Stimulated activated CD8-positive, alpha-beta memory T cell treated with anti-CD3 and anti-CD28 coated beads, Interleukin-15, amount 100 ng/mL, for 4 hours (primary cell): Measurements from ENCODE around the gene PRMT3.
"Not testable (repeated sequence)": the region's sequence is repeated elsewhere in the genome, so short reads cannot be mapped to it uniquely, and the experiment has no call there.

Experiments used
- DNase-seq, 2 donors: peaks; one replicate each; pipeline ENCODE4 v3.0.0-alpha.2; 2020; ENCODE audit warnings: low read depth in 2 of 2

The PRMT3 gene

DNA sequence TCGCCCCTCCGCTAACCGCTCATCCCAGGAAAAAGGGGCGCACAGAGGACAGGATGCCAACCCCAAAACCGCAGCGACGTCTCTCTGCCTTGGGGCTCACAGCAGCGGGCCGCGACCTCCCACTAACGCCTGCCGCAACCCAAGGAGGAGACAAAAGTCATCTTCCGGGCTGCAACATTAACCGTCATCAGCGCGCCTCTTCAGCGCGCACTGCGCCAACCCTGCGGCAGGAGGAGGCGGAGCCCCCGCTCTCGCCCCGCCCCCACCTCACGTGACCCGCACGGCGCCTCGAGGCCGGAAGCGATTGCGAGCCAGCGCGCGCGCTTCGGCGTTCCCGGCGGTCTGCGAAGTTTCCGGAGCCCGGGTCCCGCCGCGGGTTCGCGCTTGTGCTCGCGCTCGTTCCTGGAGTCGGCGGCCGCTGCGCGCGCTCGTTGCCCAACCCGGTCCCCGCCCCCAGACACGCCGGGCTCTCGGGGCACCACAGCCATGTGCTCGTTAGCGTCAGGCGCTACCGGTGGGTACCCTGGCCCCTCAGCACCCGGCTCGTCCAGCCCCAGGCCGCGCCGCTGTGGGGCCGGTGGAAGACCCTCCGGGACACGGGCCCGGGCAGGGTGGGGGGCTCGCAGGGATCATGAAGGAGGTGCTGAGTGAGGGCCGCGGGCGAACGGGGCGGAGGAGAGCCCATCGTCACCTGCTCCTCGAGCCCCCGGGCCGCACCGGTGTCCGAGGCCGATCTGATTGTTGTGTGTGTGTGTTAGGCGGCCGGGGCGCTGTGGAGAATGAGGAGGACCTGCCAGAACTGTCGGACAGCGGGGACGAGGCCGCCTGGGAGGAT, at the start of gene PRMT3:
Gene PRMT3 (plus strand): TSS at position 456 of the 835 bp plus-strand sequence. CDS start 31 bp downstream, at position 487.
- DNase-seq: peak; percentile 93 to 96

DNA sequence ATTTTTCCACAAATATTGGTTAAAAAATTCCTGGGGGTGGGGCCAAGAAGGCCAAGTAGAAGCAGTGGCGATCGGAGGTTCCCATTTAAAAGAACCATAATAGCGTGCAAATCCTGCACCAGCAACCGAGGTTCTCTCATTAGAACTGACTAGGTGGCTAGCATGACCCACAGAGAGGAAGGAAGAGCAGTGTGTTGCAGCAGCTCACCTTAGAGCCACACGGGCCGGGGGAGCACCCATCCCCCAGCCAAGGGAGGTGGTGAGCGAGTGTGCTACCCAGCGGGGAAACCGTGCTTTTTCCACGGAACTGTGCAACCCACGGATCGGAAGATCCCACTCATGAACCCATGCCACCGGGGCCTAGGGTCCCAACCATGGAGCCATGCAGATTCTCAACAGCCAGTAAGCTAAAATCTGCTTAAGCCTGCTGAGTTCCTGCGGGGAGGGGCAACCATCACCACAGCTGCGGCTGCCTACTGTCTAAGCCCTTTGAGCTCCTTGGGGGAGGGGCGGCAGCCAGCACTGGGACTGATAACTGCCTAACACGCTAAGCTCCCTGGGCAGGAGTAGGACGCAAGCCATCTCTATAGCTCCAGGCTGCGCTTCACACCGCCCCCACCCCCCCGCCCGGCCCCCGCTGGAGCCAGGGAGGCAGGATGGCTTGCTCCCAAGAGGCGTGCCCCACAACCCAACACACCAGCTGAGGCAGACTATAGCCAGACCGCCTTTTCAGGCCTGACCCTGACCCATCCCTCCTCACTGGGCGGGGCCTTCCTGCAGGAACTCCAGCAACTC, 45.0 kb upstream of the PRMT3 start:
- DNase-seq: no peak

DNA sequence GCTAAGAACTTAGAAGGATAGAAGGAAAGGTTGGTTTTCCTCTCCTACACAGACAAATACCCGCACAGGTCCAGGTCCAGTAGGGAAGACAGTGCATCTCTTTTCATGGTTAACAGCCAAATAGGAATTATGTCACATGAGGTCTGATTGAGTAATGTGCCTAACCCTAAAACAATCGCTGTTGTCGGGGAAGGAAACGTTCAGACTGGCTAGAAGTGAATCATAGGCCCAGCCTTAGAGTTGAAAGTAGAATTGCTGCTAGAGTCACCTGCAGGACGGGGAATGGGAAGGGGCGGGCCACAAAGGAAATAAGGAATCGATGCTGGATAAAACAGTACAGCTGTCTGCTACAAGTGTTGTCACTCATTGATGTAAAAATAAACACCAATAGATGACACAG, 36.4 kb upstream of the PRMT3 start:
- DNase-seq: no peak

GRCh38 chr11:20351751-20352262, 35.7 kb upstream of the PRMT3 start:
- no peak for DNase-seq

DNA sequence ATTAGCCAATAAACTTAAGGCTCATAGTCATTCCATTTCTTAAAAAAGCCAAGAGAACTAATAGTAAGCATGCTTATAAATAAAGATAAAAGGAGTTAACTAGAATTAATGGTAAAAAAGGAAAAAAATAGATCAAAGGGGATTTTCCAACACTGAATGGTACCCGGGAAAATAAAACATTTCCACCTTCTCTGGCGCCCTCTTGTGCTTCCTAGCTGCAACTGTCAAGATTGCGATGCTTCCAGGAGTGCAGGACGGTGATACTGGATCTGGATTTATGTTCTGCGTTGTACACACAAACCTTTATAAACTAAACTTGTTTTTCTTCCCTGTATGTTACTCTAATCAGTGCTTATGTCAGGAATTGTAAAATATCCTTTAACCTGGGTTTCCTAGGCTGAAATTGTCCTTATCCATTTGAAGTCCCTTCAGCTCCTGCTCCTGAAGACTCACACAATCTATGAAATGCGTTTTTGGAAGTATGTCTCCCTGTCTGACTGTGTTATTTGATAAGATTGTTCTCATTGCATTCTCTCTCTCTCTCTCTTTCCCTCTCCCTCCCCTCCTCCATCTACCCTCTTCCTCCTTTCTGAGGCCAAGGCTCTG, 33.6 kb upstream of the PRMT3 start:
- no peak for DNase-seq

DNA sequence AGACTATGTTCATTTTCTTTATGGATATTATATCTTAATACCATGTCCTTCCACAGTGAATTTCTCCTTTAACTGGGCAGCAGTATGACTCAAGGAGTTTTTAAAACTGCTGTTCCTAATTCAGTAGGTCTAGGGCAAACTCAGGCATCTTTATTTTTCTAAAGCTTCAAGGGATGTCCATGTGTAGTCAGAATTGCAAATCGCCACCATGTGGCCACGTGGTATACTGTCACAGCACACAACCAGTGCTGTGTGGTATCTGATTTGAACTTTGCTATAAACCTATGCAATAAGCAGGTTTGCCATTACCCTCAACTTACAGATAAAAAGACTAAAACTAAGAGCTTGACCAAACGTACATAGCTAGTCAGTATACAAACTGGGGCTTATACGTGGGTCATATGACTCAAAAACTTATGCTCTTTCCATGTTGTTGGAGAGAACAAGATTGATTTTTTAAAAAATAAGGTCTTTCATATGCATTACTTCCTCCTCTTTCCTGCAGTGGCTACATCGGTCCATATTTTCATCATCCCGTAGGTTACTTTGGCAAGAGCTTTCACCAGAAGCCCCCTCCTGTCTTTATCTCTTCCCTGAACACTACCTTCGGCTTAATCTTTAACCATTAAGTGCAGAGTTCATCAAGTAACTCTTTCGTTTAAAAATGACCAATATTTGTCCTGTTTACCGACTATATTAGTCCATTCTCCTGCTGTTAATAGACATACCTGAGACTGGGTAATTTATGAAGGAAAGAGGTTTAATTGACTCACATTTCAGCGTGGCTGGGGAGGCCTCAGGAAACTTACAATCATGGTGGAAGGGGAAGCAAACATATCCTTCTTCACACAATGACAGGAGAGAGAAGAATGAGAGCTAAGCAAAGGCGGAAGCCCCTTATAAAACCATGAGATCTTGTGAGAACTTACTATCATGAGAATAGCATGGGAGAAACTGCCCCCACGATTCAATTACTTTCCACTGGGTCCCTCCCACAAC, 32.0 kb upstream of the PRMT3 start:
- peak in 1 of 2 donors; percentile 14 for DNase-seq

DNA sequence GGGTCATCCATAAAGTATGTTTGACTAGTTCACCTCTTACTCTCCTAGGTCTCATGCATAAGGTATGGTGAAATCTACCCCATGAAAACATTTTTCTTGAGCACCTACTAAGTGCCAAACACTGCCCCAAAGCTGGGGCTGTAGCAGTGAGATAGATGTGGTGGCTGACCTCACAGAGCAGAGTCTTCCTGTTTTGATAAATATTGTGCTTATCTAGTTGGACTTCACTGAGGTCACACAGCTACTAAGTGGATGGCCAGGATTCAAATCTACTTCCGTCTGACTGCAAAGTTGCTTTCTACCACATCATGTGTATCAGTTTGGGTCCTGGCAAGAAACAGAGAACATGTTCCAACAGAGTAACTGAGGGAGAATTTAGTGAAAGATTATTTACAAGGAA, 30.4 kb upstream of the PRMT3 start:
- no peak for DNase-seq

DNA sequence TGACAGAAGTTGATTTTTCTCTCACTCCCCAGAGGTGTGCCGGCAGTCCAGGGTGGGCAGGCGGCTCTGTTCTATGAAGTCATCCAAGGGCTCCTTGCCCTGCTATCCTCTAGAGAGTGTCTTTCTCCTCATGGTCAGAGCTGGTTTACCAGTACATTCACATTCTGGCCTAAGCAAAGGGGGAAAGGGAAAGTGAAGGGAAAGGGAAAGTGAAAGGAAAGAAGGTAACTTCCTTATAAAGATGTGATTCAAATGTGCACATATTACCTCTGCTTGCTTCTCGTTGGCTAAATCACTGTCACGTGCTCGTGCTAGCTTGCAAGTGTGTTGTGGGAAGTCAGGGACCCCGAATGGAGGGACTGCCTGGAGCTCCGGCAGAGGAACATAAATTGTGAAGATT, 26.9 kb upstream of the PRMT3 start:
- peak in 1 of 2 donors; percentile 5 for DNase-seq

- DNase-seq: no peak
These were observed 25.0 kb upstream of the PRMT3 start for GRCh38 chr11:20362481-20362880.

DNA sequence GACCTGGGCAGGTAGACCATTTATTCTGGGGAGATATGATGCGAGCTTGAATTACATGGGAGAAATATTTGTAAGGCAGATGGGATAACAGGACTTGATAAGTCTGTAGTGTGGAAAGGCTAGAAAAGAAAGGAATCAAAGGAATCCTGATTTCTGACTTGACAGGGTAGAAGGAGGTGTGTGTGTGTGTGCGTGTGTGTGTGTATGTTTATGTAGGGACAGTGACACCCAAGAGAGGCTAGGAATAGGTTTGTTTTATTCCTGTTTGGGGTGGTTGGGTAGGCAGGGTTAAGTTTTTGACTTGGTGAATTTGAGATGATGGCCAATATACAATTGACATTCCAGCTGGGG, 24.4 kb upstream of the PRMT3 start:
- DNase-seq: no peak

GRCh38 chr11:20363500-20364340, 23.8 kb upstream of the PRMT3 start, which contains the start of gene HTATIP2:
Gene HTATIP2, plus strand, starts transcription at chr11:20363714. Its CDS starts 524 bp downstream, at chr11:20364238.
- DNase-seq: peak; percentile 54 to 61

DNA sequence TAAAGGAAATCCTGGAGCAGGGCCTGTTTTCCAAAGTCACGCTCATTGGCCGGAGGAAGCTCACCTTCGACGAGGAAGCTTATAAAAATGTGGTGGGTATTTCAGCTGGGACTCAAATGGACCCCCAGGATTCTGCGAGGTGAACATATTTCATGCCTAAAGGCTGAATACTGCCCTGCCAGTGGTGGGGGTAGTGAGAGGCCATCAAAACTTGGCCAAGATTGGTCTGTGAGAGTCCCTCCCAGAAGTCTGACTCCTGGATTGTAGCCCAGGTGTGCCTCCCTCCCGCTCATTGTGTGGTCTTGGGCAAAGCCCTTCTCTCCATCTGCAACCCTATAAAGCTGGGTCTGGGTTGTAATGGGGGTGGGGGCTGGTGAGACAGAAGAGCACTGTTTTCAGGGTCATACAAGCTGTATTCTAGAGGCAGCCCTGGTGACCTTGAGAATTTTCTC, 23.1 kb upstream of the PRMT3 start:
- DNase-seq: no peak

DNA sequence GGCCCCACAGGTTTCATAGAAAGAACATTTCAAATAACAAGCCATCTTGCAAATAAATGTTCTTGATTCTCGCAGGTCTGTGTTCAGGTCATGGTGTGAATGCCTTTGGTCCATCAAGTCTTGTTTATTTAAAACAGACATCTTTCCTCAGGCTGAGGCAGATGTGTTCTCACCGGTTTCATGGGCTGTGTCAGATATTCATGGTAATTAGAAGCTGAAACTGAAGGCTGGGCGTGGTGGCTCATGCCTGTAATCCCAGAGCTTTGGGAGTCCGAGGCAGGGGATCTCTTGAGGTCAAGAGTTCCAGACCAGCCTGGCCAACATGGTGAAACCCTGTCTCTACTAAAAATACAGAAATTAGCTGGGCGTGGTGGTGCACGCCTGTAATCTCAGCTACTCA, 22.1 kb upstream of the PRMT3 start:
- not testable (repeated sequence) for DNase-seq

GRCh38 chr11:20367313-20367948, 20.1 kb upstream of the PRMT3 start:
- DNase-seq: peak in 1 of 2 donors; percentile 48

GRCh38 chr11:20368438-20368837, 19.1 kb upstream of the PRMT3 start:
- DNase-seq: no peak

DNA sequence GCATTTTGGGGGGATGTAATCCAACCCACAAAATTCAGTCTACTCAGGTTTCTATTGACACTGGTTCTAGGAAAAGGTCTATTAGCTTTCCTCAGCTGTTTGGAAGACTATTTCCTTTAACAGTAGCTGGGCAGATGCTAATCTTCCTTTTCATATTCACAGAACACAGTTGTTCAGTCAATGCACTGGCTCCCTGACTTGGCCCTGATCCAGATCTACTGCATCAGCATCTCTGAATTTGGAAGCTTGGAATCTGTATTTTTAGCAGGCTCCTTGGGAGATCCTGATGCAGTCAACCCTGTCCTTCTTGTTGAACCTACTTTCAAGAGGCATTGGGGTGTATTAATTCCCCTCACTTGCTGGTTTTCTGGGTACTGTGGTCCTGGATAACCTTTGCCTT, 17.7 kb upstream of the PRMT3 start:
- DNase-seq: no peak

- no peak for DNase-seq
These were observed 15.4 kb upstream of the PRMT3 start for GRCh38 chr11:20372081-20372626.

GRCh38 chr11:20373147-20373546, 14.4 kb upstream of the PRMT3 start:
- DNase-seq: no peak

DNA sequence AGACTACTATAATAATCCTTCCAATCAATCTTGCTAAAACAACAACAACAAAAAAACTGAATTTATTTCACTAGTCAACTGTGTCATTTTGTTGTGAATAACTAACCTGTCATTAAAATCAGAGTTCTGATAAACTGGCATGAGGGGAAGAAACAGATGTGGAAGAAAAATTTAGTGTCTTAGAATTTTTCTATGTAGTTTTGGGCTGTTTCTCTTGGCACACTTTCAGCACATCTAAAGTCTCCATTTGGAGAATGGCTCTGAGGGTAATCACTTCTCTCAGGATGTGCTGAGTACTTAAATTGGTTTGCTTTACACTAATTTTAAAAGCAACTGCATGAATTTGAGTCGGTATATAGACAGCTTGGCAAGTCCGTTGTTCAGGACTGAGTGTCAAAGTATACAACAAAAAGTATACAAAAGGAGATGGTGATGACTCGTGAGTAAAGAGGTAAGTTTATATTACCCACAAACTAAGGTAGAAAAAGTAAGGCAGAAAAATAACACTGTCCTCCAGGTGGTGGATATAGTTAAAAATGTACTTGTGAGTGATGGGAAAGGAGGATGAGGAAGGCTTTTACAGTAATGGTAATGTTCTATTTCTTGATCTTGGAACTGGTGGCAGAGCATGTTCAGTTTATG, 13.8 kb upstream of the PRMT3 start:
- DNase-seq: no peak
